BLaER1 treated with 17β-estradiol and CSF1 and Interleukin-3, amounts not matched to agents 10 nM and 100 nM (cell line): ENCODE data around the gene WDR11.

ENCODE experiments used
- H3K27ac ChIP-seq, 11 experiments: shearing (Covaris generic); formaldehyde crosslinking; 2 replicates each; pipeline ENCODE4 v1.8.1; 2022
- H3K27me3 ChIP-seq, 11 experiments: shearing (Covaris generic); formaldehyde crosslinking; 2 replicates each; pipeline ENCODE4 v1.8.1; 2022
- H3K36me3 ChIP-seq, 11 experiments: shearing (Covaris generic); formaldehyde crosslinking; 2 replicates each; pipeline ENCODE4 v1.8.1; 2022
- H3K4me1 ChIP-seq, 10 experiments: shearing (Covaris generic); formaldehyde crosslinking; 2 replicates each; pipeline ENCODE4 v1.8.1; 2022
- H3K4me2 ChIP-seq, 11 experiments: shearing (Covaris generic); formaldehyde crosslinking; 2 replicates each; pipeline ENCODE4 v1.8.1; 2022
- H3K4me3 ChIP-seq, 10 experiments: shearing (Covaris generic); formaldehyde crosslinking; 2 replicates each; pipeline ENCODE4 v1.8.1; 2022
- H3K9ac ChIP-seq, 11 experiments: shearing (Covaris generic); formaldehyde crosslinking; 2 replicates each; pipeline ENCODE4 v1.8.1; 2022
- H3K9me3 ChIP-seq, 11 experiments: shearing (Covaris generic); formaldehyde crosslinking; replicated peaks in 1 of 11; 2 replicates each; pipeline ENCODE4 v1.8.1; 2022
- H4K20me1 ChIP-seq, 11 experiments: shearing (Covaris generic); formaldehyde crosslinking; 2 replicates each; pipeline ENCODE4 v1.8.1; 2022
- Cebpa-rat ChIP-seq, 11 experiments: shearing (Covaris generic); IDR thresholded peaks; 2 replicates each; pipeline ENCODE4 v1.8.1; 2022

Gene WDR11

GRCh38 chr10:120946497-120946896, 95.3 kb downstream of the WDR11 start:
- Histone ChIP-seq H3K4me3 (no peak overlapping the region), H3K4me2 (no peak overlapping the region), H4K20me1 (peaks cover 0 to 6% (median 0%) of the 10 kb centered on the region in 11 experiments; a peak in 1 of 22 replicates), H3K36me3 (no peaks in the 10 kb centered on the region), H3K27ac (no peak overlapping the region), H3K9ac (no peak overlapping the region), H3K27me3 (peaks cover 7 to 40% (median 14%) of the 10 kb centered on the region in 11 experiments; a peak in 18 of 22 replicates), H3K9me3 (peaks cover 10 to 19% (median 13%) of the 10 kb centered on the region in 11 experiments; a peak in 20 of 22 replicates), H3K4me1 (peaks cover 0 to 7% (median 4%) of the 10 kb centered on the region in 10 experiments; a peak in 2 of 20 replicates)
- TF ChIP-seq Cebpa-rat (IDR thresholded peaks at IDR 0.05): no peak

- Histone ChIP-seq H3K9ac (peak overlapping the region in 6 of 11 experiments; percentile 19 to 63 (median 44); a peak in 7 of 22 replicates), H3K4me3 (peak overlapping the region; percentile 20 to 61 (median 51); a peak in 18 of 20 replicates), H3K27me3 (peaks cover 7 to 57% (median 14%) of the 10 kb centered on the region in 11 experiments; a peak in 18 of 22 replicates), H3K27ac (no peak overlapping the region), H3K4me2 (peak overlapping the region; percentile 55 to 78 (median 68)), H3K4me1 (peaks cover 0 to 7% (median 3%) of the 10 kb centered on the region in 10 experiments; a peak in 2 of 20 replicates), H3K9me3 (peaks cover 20 to 31% (median 24%) of the 10 kb centered on the region in 11 experiments), H4K20me1 (peaks cover 0 to 6% (median 0%) of the 10 kb centered on the region in 11 experiments; a peak in 1 of 22 replicates), H3K36me3 (no peaks in the 10 kb centered on the region)
- no peak for TF ChIP-seq Cebpa-rat (IDR thresholded peaks at IDR 0.05)
Observed at GRCh38 chr10:120948889-120949608, 97.9 kb downstream of the WDR11 start.

- Histone ChIP-seq H3K9ac (no peak overlapping the region), H3K4me3 (peak overlapping the region in 2 of 10 experiments; percentile 53 to 61; a peak in 1 of 20 replicates), H3K4me1 (peaks cover 0 to 7% (median 3%) of the 10 kb centered on the region in 10 experiments; a peak in 2 of 20 replicates), H3K9me3 (peaks cover 23 to 37% (median 30%) of the 10 kb centered on the region in 11 experiments), H4K20me1 (peaks cover 0 to 6% (median 0%) of the 10 kb centered on the region in 11 experiments; a peak in 1 of 22 replicates), H3K27me3 (peaks cover 7 to 63% (median 14%) of the 10 kb centered on the region in 11 experiments; a peak in 18 of 22 replicates), H3K4me2 (peak overlapping the region in 8 of 11 experiments; percentile 55 to 78 (median 68); a peak in 9 of 22 replicates), H3K36me3 (no peaks in the 10 kb centered on the region), H3K27ac (no peak overlapping the region)
- no peak for TF ChIP-seq Cebpa-rat (IDR thresholded peaks at IDR 0.05)
Observed at GRCh38 chr10:120949609-120950031, 98.5 kb downstream of the WDR11 start.

- Histone ChIP-seq H3K4me1 (peaks cover 0 to 2% (median under 1%) of the 10 kb centered on the region in 10 experiments; a peak in 2 of 20 replicates), H3K4me3 (no peak overlapping the region), H3K27ac (no peak overlapping the region), H4K20me1 (peaks cover 0 to 6% (median 0%) of the 10 kb centered on the region in 11 experiments; a peak in 1 of 22 replicates), H3K36me3 (no peaks in the 10 kb centered on the region), H3K9me3 (peaks cover 23 to 42% (median 31%) of the 10 kb centered on the region in 11 experiments), H3K27me3 (peaks cover 7 to 66% (median 14%) of the 10 kb centered on the region in 11 experiments; a peak in 18 of 22 replicates), H3K9ac (no peak overlapping the region), H3K4me2 (no peak overlapping the region)
- no peak for TF ChIP-seq Cebpa-rat (IDR thresholded peaks at IDR 0.05)
Observed at GRCh38 chr10:120950051-120950561, 98.9 kb downstream of the WDR11 start.

GRCh38 chr10:120951288-120951687, 100.1 kb downstream of the WDR11 start:
- no peak overlapping the region for H3K4me2 ChIP-seq
- H3K9ac ChIP-seq: no peak overlapping the region
- H3K9me3 ChIP-seq: peaks cover 23 to 47% (median 33%) of the 10 kb centered on the region in 11 experiments
- no peak overlapping the region for H3K27ac ChIP-seq
- no peaks in the 10 kb centered on the region for H3K4me1 ChIP-seq
- H3K4me3 ChIP-seq: no peak overlapping the region
- TF ChIP-seq Cebpa-rat (IDR thresholded peaks at IDR 0.05): no peak
- peaks cover 0 to 4% (median 0%) of the 10 kb centered on the region in 11 experiments; a peak in 1 of 22 replicates for H4K20me1 ChIP-seq
- H3K27me3 ChIP-seq: peaks cover 7 to 70% (median 14%) of the 10 kb centered on the region in 11 experiments; a peak in 18 of 22 replicates
- no peaks in the 10 kb centered on the region for H3K36me3 ChIP-seq

GRCh38 chr10:120953897-120954296, 102.7 kb downstream of the WDR11 start:
- no peak for TF ChIP-seq Cebpa-rat (IDR thresholded peaks at IDR 0.05)
- Histone ChIP-seq H3K9me3 (peaks cover 22 to 56% (median 32%) of the 10 kb centered on the region in 11 experiments), H3K4me2 (no peak overlapping the region), H3K4me3 (no peak overlapping the region), H3K36me3 (no peaks in the 10 kb centered on the region), H3K27ac (no peak overlapping the region), H3K4me1 (no peaks in the 10 kb centered on the region), H3K27me3 (peaks cover 7 to 85% (median 14%) of the 10 kb centered on the region in 11 experiments; a peak in 18 of 22 replicates), H3K9ac (no peak overlapping the region), H4K20me1 (no peaks in the 10 kb centered on the region)
